ENCODE results near the gene EFCAB11.
"Not testable (repeated sequence)": the region's sequence is repeated elsewhere in the genome, so short reads cannot be mapped to it uniquely, and the experiment has no call there.

The EFCAB11 gene

DNA sequence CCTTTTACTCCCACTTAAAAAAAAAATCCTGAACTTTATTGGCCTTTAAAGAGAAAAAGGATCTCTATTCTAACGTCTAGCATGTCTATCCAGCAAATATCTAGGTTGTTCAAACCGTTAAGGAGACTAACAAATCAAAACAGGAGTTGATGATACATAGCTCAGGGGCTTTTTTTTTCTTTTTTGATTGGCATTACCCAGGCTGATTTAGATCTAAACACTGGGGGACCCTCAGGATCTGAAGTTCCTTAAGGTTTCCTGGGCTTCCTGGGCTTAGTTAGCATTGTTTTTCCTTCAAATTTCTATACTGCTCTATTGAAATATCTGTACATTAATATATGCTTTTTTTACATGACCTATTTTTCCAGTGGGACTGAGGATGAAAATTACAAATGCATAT is 42.3 kb downstream of the EFCAB11 start:
- DNase-seq (ENCODE audit: low read depth in 1 of 2, low spot score in 1 of 2) = no peak

DNA sequence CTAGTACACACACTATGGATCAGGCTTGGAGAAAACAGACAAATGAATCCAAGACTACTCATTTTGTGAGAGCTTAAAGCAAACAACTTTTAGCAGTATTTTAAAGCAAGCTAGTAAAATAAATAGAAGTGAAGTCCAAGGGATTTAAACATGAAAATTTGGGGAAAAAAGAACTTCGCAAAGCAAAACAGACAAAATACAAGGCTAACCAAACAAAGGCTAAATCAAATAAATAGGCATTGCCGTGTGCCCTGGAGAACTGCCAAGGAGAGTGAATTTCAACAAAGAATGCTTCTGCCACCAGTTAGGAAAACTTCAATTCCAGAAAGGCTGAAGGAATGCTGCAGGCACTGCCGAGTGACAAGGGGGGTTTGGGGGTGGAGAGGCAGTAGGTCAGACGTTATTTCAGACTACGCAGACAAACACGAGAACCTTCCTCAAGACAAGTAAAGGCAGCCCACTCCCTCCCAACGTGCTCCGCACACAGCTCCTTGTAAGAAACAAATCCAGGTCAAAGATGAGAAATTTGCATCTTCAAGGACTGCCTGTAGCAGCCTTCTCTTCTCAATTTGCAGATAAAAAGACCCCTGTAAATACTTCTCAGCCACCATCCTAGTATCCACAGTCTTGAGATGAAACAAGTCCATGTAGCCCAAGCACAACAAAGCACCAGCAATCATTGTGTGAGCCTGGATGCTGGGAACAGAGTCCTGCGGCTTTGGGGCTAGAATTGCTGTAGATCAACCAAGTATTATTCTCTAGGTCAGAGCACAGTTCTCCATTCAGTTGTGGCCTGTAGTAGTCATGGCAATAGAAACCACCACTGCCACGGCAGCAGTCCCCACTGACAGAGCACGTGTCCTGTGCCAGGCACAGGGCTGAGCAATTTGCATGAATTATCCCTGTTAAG is 43.3 kb downstream of the EFCAB11 start:
- DNase-seq (ENCODE audit: low read depth in 1 of 2, low spot score in 1 of 2) = no peak

DNA sequence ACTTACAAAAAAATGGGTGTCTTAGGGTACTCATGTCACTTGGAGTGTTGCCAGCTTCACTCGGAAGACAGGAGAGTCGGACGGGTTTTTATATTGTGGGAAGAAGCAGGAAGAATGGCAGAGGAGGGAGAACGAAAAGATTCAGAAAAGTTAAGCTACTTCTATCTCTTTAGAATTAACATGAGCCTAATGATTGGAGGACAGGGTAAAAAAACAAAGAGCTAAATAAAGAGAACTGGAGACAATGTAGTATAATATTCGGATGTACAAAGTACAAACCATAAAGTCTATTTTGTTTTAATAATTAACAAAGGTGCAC is 43.9 kb downstream of the EFCAB11 start:
- DNase-seq (ENCODE audit: low read depth in 1 of 2, low spot score in 1 of 2) = no peak

DNA sequence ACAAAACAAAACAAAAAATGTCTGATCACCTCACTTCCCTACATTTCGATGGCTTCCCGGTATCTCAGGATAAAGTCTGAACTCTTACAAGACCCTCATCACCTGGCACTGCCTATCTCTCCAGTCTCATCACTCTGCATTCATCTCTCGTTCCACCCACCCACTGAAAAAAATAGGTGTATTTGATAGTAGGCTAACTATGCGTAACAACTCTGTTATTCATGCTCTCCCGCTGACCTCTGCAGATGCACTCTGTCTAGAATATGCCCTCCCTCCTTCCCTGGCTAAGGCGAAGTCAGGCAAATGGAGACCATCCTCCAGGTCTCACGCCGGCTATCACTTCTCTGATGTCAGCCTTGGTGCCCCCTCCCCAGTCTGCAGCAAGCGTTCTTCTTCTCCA is 44.9 kb downstream of the EFCAB11 start:
- DNase-seq (ENCODE audit: low read depth in 1 of 2, low spot score in 1 of 2) = no peak

DNA sequence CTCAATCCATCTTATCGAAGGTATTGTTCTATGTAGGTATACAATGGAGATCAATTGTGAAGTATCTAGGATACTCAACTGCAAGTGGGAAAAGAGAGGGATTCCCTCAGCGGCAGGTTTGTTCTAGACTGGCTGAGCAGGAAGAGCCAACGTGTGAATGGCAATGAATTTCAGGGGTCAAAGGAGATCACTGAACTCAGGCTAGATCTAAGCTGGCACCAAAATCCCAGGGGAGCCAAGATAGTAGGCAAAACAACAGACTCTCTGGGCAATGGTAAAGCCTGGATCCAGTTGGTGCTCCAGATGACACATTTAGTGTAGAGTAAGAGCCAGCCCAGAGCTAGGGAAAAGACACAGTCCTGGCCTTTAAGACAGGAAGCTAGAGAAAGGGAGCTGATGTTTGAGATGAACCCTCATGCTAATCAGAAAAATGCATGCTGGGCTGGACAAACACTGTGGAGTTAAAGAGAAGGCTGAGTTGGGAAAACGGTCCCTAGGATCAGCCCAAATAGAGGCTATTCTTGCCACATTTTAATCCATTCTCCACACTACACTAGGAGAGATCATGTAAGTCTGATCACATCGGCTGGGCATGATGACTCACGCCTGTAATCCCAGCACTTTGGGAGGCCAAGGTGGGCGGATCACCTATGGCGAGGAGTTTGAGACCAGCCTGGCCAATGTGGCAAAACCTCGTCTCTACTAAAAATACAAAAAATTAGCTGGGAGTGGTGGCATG is 45.6 kb downstream of the EFCAB11 start:
- no peak for DNase-seq (ENCODE audit: low read depth in 1 of 2, low spot score in 1 of 2)

DNA sequence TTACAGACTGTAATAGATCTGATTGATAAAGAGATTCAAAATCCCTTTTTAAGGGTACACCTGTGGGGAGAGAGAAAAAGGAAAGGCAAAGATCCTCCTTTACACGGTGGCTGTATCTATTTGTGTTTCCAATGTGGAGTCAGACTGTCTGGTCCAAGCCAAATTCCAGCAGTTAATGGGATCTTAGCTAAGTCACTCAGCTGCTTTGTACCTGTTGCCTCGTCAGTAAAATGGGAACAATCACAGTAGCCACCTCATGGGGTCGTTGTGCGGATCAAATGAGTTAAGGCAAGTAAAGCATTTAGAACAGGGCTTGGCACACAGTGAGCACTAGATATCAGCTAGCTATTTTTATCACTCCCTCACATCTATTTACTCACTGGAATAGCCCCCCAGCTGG is 46.9 kb downstream of the EFCAB11 start:
- DNase-seq (ENCODE audit: low read depth in 1 of 2, low spot score in 1 of 2) = no peak

DNA sequence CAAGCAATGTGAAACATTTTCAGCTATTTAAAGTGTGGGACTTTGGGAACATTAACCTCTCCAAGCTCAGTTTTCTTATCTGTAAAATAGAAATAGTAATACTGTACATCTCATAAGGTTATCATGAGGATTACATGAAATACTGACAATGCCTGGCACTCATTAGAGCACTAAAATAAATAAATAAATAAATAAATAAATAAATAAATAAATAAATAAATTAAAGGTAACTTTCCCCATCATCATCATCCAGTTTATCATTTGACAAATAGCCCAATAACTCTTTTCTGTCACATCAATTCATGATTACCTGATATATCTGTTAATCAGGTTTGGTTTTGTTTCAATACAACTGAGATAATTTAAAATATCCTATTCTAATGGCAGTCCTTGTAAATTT is 48.5 kb downstream of the EFCAB11 start:
- no peak for DNase-seq (ENCODE audit: low read depth in 1 of 2, low spot score in 1 of 2)

DNA sequence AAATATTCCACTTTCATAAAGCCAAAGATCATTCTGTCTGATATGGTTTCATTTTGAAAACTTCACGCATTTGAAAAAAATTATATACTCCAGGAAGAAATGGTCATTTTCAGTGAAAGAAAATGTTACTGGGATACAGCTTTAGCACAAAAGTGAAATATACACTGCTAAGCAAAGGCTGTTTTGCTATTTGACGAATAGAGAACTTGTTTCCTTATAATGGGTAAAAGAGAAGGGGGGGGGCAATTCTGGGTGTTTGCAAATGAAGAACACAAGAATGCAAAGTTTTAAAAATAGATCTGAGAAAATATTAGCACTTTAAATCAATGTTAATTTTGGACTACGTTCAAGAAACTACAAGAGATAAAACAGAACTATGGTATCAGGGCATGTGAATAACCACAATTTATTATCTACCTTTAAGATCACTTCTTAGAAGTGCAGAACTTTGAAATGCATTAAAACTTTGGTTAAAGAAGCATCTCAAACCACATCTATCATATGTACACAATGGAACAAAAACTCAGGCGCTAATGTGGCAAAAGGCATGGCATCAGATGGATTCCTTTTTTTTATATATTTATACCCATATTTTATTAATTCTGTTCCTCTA is 51.1 kb downstream of the EFCAB11 start:
- DNase-seq (ENCODE audit: low read depth in 1 of 2, low spot score in 1 of 2) = no peak

DNA sequence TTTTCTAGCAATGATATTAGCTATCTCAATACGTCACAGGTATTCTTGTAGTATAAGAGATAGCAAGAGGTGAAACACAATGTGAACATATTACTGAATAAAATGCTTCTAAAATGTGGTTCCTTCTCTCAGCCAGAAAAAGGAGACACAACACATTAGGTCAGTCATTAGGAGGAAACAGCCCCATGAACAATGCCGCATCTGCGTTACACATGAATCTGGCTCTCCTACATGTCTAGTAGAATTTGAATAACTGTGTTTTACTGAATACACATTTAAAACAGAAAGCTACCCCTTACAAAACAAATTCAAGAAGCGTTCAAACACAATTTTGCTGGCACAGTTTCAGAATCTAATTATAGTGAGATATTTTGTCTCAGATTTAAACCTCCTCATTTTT is 51.6 kb downstream of the EFCAB11 start:
- no peak for DNase-seq (ENCODE audit: low read depth in 1 of 2, low spot score in 1 of 2)

DNA sequence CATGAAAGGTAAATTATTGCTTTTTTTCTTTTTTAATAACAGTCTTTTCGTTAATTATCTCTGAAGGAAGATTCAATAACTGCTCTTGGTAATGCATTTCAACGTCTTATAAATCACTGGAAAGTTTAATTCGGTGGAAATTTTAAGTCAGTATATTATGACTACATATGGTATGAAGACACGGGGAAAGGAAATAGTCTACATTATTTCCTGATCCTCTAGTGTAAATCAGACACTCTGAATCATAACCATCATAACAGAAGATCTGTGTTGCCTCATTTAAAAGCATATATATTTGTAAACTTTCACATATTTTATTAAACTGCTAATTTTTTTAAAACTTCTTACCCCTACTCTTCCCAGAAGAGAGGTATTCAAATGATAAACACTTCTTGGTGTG is 53.7 kb downstream of the EFCAB11 start:
- no peak for DNase-seq (ENCODE audit: low read depth in 1 of 2, low spot score in 1 of 2)

DNA sequence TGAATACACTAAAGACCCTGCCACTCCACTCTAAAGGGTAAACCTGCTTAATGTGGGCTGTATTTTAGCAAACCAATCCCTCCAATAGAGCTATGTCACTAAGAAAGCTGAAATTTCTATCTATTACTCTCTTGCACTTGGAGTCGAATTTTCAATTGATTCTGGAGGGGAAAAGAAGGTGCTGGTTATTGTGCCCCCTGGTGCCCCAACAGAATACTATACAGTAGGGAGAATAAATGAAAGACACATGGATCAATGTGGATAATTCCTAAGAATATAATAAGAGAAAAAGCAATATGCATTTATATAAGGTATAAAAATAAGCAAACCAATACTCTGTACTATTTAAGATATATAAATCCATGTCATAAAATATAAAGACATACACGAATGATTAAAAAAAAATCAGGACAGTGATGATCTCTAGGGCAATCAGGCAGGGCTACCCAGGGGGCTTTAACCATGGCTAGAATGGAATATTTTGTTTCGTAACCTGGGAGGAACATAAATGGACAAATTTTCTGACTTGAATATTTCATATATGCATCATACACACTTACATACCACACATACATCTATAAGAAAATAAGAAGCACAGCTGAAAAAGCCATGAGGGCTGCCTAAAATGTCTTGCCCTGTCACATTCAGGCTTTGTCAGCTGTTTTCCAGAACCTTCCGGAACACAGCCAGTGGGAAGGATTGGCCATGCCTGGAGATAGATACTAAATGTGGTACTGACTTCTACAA is 54.4 kb downstream of the EFCAB11 start:
- no peak for DNase-seq (ENCODE audit: low read depth in 1 of 2, low spot score in 1 of 2)

DNA sequence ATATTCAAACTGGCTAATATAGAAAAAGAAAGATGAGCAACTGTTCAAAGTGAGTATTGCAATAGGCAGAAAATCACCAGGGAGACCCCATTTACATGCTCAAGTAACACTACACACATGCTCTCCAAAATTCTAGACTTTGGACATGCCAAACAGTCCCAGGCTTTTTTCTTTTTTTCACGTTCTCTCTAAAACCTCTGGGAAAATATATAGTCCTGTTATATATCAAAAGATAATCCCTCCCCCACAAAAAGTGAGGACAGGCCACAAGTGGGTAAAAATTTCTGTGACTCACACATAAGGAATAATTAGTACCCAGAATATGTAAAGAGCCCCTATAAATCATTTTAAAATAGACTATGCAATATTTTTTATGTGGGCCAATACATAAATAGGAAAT is 55.2 kb downstream of the EFCAB11 start:
- DNase-seq (ENCODE audit: low read depth in 1 of 2, low spot score in 1 of 2) = no peak

DNA sequence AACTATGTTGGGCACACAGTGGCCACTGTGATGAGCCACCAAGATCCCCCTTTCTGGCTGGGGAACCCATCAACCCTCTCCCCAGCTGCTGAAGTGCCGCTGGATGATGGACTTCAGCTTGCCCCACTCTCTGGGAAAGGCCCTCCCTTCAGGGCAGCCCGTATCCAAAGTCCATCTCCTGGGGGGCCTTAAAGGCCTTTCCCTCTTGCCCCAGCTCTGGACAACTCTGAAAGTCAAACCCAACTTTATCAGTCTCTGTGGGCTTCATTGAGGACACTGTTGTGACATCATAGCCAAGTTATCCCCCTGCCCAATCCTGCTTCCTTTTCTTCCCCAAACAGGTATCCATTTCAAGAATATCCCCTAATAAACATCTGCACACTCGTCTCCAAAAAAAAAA is 61.1 kb downstream of the EFCAB11 start:
- not testable (repeated sequence) for DNase-seq (ENCODE audit: low read depth in 1 of 2, low spot score in 1 of 2)

DNA sequence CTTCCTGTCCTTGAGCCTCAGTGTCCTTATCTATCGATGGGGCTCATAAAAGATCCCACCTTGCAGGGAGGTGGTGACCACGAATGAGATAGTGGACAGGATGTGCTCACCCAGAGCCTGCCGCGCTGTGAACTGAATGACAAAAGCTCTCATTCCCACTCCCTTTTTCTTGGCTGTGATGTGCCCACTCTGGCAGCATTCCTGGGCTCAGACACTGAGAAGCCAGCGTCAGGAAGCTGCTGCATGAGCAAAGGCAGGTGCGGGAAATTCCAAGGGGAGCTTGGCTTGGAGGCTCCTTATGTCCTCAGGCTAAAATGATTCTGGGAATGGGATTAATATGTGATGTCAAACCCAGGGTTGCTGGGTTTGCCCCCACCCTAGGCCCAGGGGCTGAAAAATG is 61.6 kb downstream of the EFCAB11 start:
- no peak for DNase-seq (ENCODE audit: low read depth in 1 of 2, low spot score in 1 of 2)

DNA sequence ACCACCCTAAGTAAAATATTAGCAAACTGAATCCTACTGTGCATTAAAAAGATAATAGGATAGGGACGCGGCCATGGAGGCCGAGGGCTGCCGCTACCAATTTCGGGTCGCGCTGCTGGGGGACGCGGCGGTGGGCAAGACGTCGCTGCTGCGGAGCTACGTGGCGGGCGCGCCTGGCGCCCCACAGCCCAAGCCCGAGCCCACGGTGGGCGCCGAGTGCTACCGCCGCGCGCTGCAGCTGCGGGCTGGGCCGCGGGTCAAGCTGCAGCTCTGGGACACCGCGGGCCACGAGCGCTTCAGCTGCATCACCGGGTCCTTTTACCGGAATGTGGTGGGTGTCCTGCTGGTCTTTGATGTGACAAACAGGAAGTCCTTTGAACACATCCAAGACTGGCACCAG is 62.8 kb downstream of the EFCAB11 start:
- DNase-seq (ENCODE audit: low read depth in 1 of 2, low spot score in 1 of 2) = not testable (repeated sequence)

DNA sequence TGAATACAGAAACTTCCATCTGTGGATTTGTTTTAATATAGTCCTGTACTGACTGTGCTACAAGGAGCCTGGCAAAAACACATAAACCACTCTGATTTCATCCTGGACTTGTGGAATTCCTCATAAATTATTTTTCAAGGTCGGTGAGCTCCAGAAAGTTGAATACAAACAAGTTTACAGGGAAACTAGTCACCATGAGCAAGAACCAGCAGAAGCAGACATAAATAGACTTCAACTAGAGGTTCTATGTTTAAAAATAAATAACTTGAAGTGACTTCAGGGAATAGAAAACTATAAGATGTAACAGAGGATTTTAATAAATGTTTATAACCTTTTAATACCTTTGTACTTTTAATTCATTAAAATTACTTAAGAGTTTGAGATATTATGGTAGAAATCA is 63.5 kb downstream of the EFCAB11 start:
- no peak for DNase-seq (ENCODE audit: low read depth in 1 of 2, low spot score in 1 of 2)

DNA sequence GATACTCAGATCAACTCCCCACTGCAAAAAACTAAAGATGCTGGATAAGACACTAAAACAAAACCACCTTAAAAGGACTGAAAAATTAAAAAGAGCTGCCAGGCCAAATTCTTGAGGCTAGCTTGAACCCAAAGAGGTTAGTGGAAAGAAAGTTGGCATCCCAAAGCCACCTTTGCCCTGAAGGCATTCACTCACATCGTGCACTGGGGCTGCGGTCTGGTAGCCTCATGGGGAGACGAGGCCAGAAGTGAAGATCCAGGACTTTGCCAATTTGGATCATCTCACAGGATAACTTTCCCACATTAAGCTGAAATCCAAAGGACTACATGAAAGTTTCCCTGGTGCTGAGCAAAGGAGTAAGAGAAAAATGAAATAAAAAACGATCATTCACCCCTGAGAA is 63.9 kb downstream of the EFCAB11 start:
- no peak for DNase-seq (ENCODE audit: low read depth in 1 of 2, low spot score in 1 of 2)

DNA sequence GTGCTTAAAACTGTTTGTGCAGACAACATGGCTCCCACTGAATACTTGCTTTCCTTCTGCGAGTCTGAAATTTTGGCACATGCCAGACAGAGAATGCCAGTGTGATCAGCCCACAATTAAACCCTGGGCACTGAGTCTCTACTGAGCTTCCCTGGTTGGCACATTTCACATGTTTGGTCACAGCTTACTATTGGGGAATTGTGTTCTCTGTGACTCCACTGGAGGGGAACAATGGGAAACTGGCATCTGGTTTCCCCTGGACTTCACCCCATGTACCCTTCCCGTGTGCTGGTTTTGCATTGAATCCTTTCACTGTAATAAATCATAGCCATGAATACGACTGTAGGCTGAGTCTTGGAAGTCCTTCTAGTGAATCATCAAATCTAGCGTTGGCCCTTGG is 64.9 kb downstream of the EFCAB11 start:
- DNase-seq (ENCODE audit: low read depth in 1 of 2, low spot score in 1 of 2) = no peak

DNA sequence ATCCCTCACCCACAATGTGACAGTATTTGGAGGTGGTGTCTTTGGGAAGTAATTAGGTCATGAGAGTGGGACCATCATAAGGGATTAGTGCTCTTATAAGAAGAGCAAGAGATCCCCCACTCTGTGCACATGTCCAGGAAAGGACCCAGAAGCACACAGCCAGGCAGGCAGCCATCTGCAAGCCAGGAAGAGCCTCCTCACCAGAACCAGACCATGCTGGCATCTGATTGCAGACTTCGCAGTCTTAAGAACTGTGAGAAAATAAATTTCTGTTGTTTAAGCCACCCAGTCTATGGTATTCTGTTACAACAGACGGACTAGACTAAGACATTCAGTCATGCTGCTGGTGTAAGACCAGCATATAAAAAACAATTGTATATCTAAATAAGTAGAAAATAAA is 69.8 kb downstream of the EFCAB11 start:
- DNase-seq (ENCODE audit: low read depth in 1 of 2, low spot score in 1 of 2) = no peak

DNA sequence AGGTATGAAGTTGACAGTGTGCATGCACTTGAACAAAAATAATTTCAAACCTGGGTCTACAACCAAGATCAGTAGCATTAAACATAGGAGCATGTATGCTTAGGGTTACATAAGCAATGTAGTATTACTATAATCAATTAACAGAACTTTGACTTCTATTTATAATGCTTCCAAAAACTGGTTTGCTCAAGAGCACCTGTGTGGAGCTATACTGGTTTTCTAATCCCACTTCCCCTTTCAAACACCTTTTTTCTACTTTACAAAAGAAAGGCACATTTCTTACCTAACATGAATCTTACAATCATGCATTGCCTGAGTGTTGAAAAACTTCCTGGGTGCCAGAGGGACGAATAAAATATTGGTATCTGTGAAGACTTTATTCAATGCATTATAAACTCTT is 72.7 kb downstream of the EFCAB11 start:
- no peak for DNase-seq (ENCODE audit: low read depth in 1 of 2, low spot score in 1 of 2)

DNA sequence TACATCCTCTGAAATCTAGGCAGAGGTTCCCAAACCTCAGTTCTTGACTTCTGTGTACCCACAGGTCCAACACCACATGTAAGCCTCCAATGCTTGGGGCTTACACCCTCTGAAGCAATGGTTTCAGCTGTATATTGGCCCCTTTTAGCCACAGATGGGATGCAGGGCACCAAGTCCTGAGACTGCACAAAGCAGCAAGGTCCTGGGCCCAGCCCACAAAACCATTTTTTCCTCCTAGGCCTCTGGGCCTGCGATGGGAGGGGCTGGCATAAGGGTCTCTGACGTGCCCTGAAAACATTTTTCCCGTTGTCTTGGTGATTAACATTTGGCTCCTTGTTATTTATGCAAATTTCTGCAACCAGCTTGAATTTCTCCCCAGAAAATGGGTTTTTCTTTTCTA is 80.4 kb downstream of the EFCAB11 start:
- not testable (repeated sequence) for DNase-seq (ENCODE audit: low read depth in 1 of 2, low spot score in 1 of 2)

DNA sequence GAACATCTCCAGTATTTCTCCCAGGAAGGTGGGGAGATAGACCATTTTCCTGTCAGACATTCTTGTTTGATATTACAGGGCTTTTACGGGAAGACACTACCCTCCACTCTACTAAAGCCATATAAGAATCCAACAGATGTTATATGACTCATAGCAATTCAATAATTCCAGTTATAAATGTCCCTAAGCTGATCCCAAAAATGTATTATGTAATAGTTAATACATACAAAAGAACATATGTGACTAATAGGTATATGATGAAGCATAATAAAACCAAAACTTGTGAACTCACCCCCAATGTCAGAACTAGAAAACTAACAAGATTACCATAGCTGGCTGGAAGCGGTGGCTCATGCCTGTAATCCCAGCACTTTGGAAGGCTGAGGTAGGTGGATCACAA is 84.2 kb downstream of the EFCAB11 start:
- no peak for DNase-seq (ENCODE audit: low read depth in 1 of 2, low spot score in 1 of 2)

Measured in activated CD4-positive, alpha-beta T cell treated with anti-CD3 and anti-CD28 coated beads, Interleukin-2, amount 50 U/mL, for 24 hours (primary cell).